Stimulated activated CD8-positive, alpha-beta memory T cell treated with anti-CD3 and anti-CD28 coated beads, Interleukin-2, amount 100 ng/mL, for 48 hours (primary cell): Measurements from ENCODE around the gene SESN1.

Source experiments
- DNase-seq, 2 donors: peaks; one replicate each; pipeline ENCODE4 v3.0.0-alpha.2; 2020; ENCODE audit warnings: low read depth in 2 of 2

SESN1 gene

GRCh38 chr6:108937170-108937569 is 157.5 kb downstream of the SESN1 start:
- DNase-seq = no peak
